HepG2 (cell line): ENCODE data around the gene NIPAL3. TPM values are rescaled to one million over a fixed set of nuclear protein-coding genes. Genes with fewer than 3 reads are reported as not detected.

ENCODE experiments used
- CEBPB ChIP-seq: IDR thresholded peaks from 2 replicates; pipeline ENCODE4 v1.6.1; 2011; ENCODE audit warnings: low read depth, low read length, improper control_type of control experiment, borderline replicate concordance
- FOXO1 ChIP-seq: sonication (generic); formaldehyde crosslinking; IDR thresholded peaks from 2 replicates; pipeline ENCODE4 v1.4.0; 2020; ENCODE audit warnings: missing genetic modification reagents
- GABPA ChIP-seq, 2 experiments: IDR thresholded peaks; 2 replicates each; pipeline ENCODE4 v1.6.1; 2011 to 2016; ENCODE audit warnings: low read depth in 2 of 2, low read length in 1 of 2, missing biosample characterization in 1 of 2, missing genetic modification characterization in 1 of 2
- ISX ChIP-seq: sonication (generic); formaldehyde crosslinking; conservative IDR thresholded peaks from 2 replicates; pipeline ENCODE4 v1.5.0; 2020; ENCODE audit warnings: missing genetic modification reagents
- KDM5B ChIP-seq: sonication (generic); formaldehyde crosslinking; IDR thresholded peaks from 2 replicates; pipeline ENCODE4 v1.4.0; 2020; ENCODE audit warnings: missing genetic modification reagents, mild to moderate bottlenecking, borderline replicate concordance
- KLF12 ChIP-seq: sonication (generic); formaldehyde crosslinking; IDR thresholded peaks from 2 replicates; pipeline ENCODE4 v1.4.0; 2020; ENCODE audit warnings: missing genetic modification reagents, borderline replicate concordance
- MIXL1 ChIP-seq: IDR thresholded peaks from 2 replicates; pipeline ENCODE4 v1.6.1; 2016
- NR2F6 ChIP-seq, 2 experiments: IDR thresholded peaks; 2 replicates each; pipeline ENCODE4 v1.6.1; 2016; ENCODE audit warnings: antibody characterized with exemption in 1 of 2, mild to moderate bottlenecking in 1 of 2
- PRDM15 ChIP-seq: sonication (generic); formaldehyde crosslinking; IDR thresholded peaks from 2 replicates; pipeline ENCODE4 v1.4.0; 2020; ENCODE audit warnings: missing genetic modification reagents
- SMAD9 ChIP-seq: sonication (generic); formaldehyde crosslinking; IDR thresholded peaks from 2 replicates; pipeline ENCODE4 v1.5.1; 2020; ENCODE audit warnings: mild to moderate bottlenecking, missing genetic modification reagents
- TFDP1 ChIP-seq: IDR thresholded peaks from 2 replicates; pipeline ENCODE4 v1.6.1; 2016; ENCODE audit warnings: missing compliant biosample characterization, missing genetic modification reagents, borderline replicate concordance
- THAP11 ChIP-seq: IDR thresholded peaks from 2 replicates; pipeline ENCODE4 v1.6.1; 2016; ENCODE audit warnings: missing biosample characterization, missing genetic modification reagents
- YEATS4 ChIP-seq: sonication (generic); formaldehyde crosslinking; IDR thresholded peaks from 2 replicates; pipeline ENCODE4 v1.4.0; 2020; ENCODE audit warnings: missing genetic modification reagents, borderline replicate concordance
- YY1 ChIP-seq: IDR thresholded peaks from 2 replicates; pipeline ENCODE4 v1.6.1; 2011; ENCODE audit warnings: low read length, low read depth, moderate library complexity, mild to moderate bottlenecking; ENCODE audit not compliant: insufficient read depth, insufficient replicate concordance
- ZBTB38 ChIP-seq: sonication (generic); formaldehyde crosslinking; IDR thresholded peaks from 2 replicates; pipeline ENCODE4 v1.5.1; 2020; ENCODE audit warnings: mild to moderate bottlenecking, missing genetic modification reagents
- ZFX ChIP-seq: sonication (generic); formaldehyde crosslinking; IDR thresholded peaks from 2 replicates; pipeline ENCODE4 v1.4.0; 2020; ENCODE audit warnings: mild to moderate bottlenecking, low read depth, missing genetic modification reagents, moderate library complexity
- ZNF687 ChIP-seq: sonication (generic); formaldehyde crosslinking; IDR thresholded peaks from 2 replicates; pipeline ENCODE4 v1.5.1; 2020; ENCODE audit warnings: mild to moderate bottlenecking, missing genetic modification reagents, moderate library complexity
- ZNF768 ChIP-seq: sonication (generic); formaldehyde crosslinking; IDR thresholded peaks from 2 replicates; pipeline ENCODE4 v1.4.0; 2020; ENCODE audit warnings: missing genetic modification reagents
- polyA plus RNA-seq, 8 experiments: library from polyadenylated mRNA; depleted of rRNA in 3 of 8; stranded (reverse) in 7 of 8; unstranded in 1 of 8; fragments of >200 nt; fragmentation: Illumina TruSeq in 4 of 8; extraction: Trizol in 4 of 8; gene quantifications; 2 replicates each; pipeline versions ENCODE4 v1.2.1 to v1.2.3, GENCODE V29; 2011 to 2016; ENCODE audit warnings: low read depth in 4 of 8, missing spikeins in 1 of 8, mixed read lengths in 1 of 8; ENCODE audit not compliant: insufficient read depth in 1 of 8
- total RNA-seq, 5 experiments: library from RNA; depleted of rRNA; stranded (reverse); fragments of >200 nt; fragmentation: Illumina TruSeq; extraction: Trizol; gene quantifications; 2 replicates each; pipeline ENCODE4 v1.2.3, GENCODE V29; 2016; ENCODE audit warnings: low read depth in 1 of 5

The NIPAL3 gene
- total and polyA plus RNA-seq, 2 of the 13 experiments (the other 11 are each of a cell fraction or from before 2014, with no cell fraction given) = 5.6 to 8.6 TPM

GRCh38 chr1:24413350-24414163, 2.0 kb upstream of the NIPAL3 start, which contains the start of gene STPG1 (continued):
- TF ChIP-seq PRDM15 (CRISPR knock-in tag) = peak; percentile 37; the same call in 1 of the 2 replicates
- TF ChIP-seq ISX (CRISPR knock-in tag) = peak; percentile 67; the same call in 1 of the 2 replicates
- peak; percentile 53; the same call in 1 of the 2 replicates for TF ChIP-seq YEATS4 (CRISPR knock-in tag)
- TF ChIP-seq GABPA (IDR thresholded peaks at IDR 0.05; ENCODE audit: low read depth, low read length) = peak; percentile 47; the same call in 1 of the 2 replicates
- TF ChIP-seq GABPA (CRISPR knock-in tag; IDR thresholded peaks at IDR 0.05; ENCODE audit: low read depth) = peak; percentile 68
- peak; percentile 65; the same call in 1 of the 2 replicates for TF ChIP-seq CEBPB
- peak; percentile 71; the same call in 1 of the 2 replicates for TF ChIP-seq MIXL1 (CRISPR knock-in tag)
- no peak for TF ChIP-seq SMAD9 (CRISPR knock-in tag)
- 0 out of 2 replicates have a peak, but pooled peaks have one; percentile 64 for TF ChIP-seq KLF12 (CRISPR knock-in tag)
- TF ChIP-seq THAP11 (CRISPR knock-in tag) = peak; percentile 21; the same call in 1 of the 2 replicates
- peak; percentile 85 for TF ChIP-seq ZFX (CRISPR knock-in tag)
- TF ChIP-seq KDM5B (CRISPR knock-in tag) = peak; percentile 78; the same call in 1 of the 2 replicates
- peak; percentile 50; the same call in 1 of the 2 replicates for TF ChIP-seq ZBTB38
- peak; percentile 78 for TF ChIP-seq ZNF687 (CRISPR knock-in tag)
- peak; percentile 83; the same call in 1 of the 2 replicates for TF ChIP-seq ZNF768 (CRISPR knock-in tag)
- peak; percentile 27; the same call in 1 of the 2 replicates for TF ChIP-seq TFDP1 (CRISPR knock-in tag)
- TF ChIP-seq YY1 = peak; percentile 48
- peak; percentile 30; the same call in 1 of the 2 replicates for TF ChIP-seq FOXO1
- TF ChIP-seq NR2F6 (IDR thresholded peaks at IDR 0.05) = 0 out of 2 replicates have a peak, but pooled peaks have one; percentile 40
- TF ChIP-seq NR2F6 (CRISPR knock-in tag; IDR thresholded peaks at IDR 0.05) = no peak
